ENCODE data around the gene IER2. TPM values are rescaled to one million over a fixed set of nuclear protein-coding genes. Genes with fewer than 3 reads are reported as not detected.
A peak's percentile ranks its signal among the peaks of the same experiment; 100 is the strongest.
"Not testable (repeated sequence)": the region's sequence is repeated elsewhere in the genome, so short reads cannot be mapped to it uniquely, and the experiment has no call there.

Gene IER2
- polyA plus RNA-seq, 1 donor from 2014 or later: 23.3 TPM

GRCh38 chr19:13146763-13147563 is 3.2 kb upstream of the IER2 start:
- H3K79me2 ChIP-seq (replicated peaks; ENCODE audit: insufficient read depth, low read length): peaks cover 4% of the 10 kb centered on the region
- no peak overlapping the region for H3K9ac ChIP-seq (ENCODE audit: low read length)
- H3K27ac ChIP-seq (ENCODE audit: low read length): no peak overlapping the region
- no peak overlapping the region for H2AFZ ChIP-seq (ENCODE audit: low read depth, low read length)
- no peak for TF ChIP-seq EZH2 (IDR thresholded peaks at IDR 0.05; ENCODE audit: borderline replicate concordance, insufficient read depth, low read length, poor library complexity, severe bottlenecking)
- no peak for TF ChIP-seq RAD21 (conservative IDR thresholded peaks at IDR 0.05)
- TF ChIP-seq EP300 (conservative IDR thresholded peaks at IDR 0.05; ENCODE audit: poor library complexity, severe bottlenecking): no peak
- TF ChIP-seq POLR2AphosphoS5 (IDR thresholded peaks at IDR 0.05): no peak
- no peak for TF ChIP-seq CTCF (IDR thresholded peaks at IDR 0.05; ENCODE audit: poor library complexity, severe bottlenecking)
- H3K36me3 ChIP-seq (ENCODE audit: insufficient read depth, low read length): no peaks in the 10 kb centered on the region
- no peaks in the 10 kb centered on the region for H3K27me3 ChIP-seq (ENCODE audit: insufficient read depth, low read depth, low read length)
- H3F3A ChIP-seq (ENCODE audit: insufficient read depth, low read length, poor library complexity, severe bottlenecking): no peaks in the 10 kb centered on the region
- no peak overlapping the region for H3K4me3 ChIP-seq (ENCODE audit: low read length)
- H3K4me2 ChIP-seq (ENCODE audit: low read length): no peak overlapping the region
- H3K9me2 ChIP-seq (ENCODE audit: insufficient read depth, low read length): no peaks in the 10 kb centered on the region
- no peaks in the 10 kb centered on the region for H3K9me3 ChIP-seq (ENCODE audit: low read length)
- H4K20me1 ChIP-seq (ENCODE audit: insufficient read depth): no peaks in the 10 kb centered on the region

DNA sequence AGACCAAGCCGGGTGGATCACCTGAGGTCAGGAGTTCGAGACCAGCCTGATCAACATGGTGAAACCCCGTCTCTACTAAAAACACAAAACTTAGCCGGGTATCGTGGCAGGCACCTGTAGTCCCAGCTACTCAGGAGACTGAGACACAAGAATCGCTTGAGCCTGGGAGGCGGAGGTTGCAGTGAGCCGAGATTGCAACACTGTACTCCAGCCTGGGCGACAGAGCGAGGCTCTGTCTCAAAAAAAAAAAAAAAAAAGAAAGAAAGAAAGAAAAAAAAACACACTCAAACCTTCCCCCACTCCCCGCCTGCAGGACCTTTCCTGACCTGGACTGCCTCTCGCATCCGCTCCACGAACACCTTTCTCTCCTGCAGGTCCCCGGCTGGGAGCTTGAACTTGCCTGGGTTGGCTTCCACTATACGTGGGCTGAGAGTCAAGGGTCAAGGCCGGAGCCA is 1.0 kb upstream of the IER2 start:
- peak overlapping the region; percentile 92 for H3K9ac ChIP-seq (ENCODE audit: low read length)
- peak overlapping the region; percentile 69 for H3K4me2 ChIP-seq (ENCODE audit: low read length)
- not testable (repeated sequence) for H3K36me3 ChIP-seq (ENCODE audit: insufficient read depth, low read length); H4K20me1 ChIP-seq (ENCODE audit: insufficient read depth); H3F3A ChIP-seq (ENCODE audit: insufficient read depth, low read length, poor library complexity, severe bottlenecking); H3K79me2 ChIP-seq (replicated peaks; ENCODE audit: insufficient read depth, low read length); H3K27me3 ChIP-seq (ENCODE audit: insufficient read depth, low read depth, low read length); H3K9me2 ChIP-seq (ENCODE audit: insufficient read depth, low read length); H3K9me3 ChIP-seq (ENCODE audit: low read length)
- H3K27ac ChIP-seq (ENCODE audit: low read length): peak overlapping the region; percentile 96
- peak overlapping the region; percentile 97 for H3K4me3 ChIP-seq (ENCODE audit: low read length)
- peak overlapping the region; percentile 88 for H2AFZ ChIP-seq (ENCODE audit: low read depth, low read length)

GRCh38 chr19:13149628-13150186 is 504 bp upstream of the IER2 start:
- peak overlapping the region; percentile 92 for H3K9ac ChIP-seq (ENCODE audit: low read length)
- H2AFZ ChIP-seq (ENCODE audit: low read depth, low read length): peak overlapping the region; percentile 88
- peak overlapping the region; percentile 96 for H3K27ac ChIP-seq (ENCODE audit: low read length)
- TF ChIP-seq, protein P1, sequence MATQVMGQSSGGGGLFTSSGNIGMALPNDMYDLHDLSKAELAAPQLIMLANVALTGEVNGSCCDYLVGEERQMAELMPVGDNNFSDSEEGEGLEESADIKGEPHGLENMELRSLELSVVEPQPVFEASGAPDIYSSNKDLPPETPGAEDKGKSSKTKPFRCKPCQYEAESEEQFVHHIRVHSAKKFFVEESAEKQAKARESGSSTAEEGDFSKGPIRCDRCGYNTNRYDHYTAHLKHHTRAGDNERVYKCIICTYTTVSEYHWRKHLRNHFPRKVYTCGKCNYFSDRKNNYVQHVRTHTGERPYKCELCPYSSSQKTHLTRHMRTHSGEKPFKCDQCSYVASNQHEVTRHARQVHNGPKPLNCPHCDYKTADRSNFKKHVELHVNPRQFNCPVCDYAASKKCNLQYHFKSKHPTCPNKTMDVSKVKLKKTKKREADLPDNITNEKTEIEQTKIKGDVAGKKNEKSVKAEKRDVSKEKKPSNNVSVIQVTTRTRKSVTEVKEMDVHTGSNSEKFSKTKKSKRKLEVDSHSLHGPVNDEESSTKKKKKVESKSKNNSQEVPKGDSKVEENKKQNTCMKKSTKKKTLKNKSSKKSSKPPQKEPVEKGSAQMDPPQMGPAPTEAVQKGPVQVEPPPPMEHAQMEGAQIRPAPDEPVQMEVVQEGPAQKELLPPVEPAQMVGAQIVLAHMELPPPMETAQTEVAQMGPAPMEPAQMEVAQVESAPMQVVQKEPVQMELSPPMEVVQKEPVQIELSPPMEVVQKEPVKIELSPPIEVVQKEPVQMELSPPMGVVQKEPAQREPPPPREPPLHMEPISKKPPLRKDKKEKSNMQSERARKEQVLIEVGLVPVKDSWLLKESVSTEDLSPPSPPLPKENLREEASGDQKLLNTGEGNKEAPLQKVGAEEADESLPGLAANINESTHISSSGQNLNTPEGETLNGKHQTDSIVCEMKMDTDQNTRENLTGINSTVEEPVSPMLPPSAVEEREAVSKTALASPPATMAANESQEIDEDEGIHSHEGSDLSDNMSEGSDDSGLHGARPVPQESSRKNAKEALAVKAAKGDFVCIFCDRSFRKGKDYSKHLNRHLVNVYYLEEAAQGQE (IDR thresholded peaks at IDR 0.05; ENCODE audit: borderline replicate concordance): no peak
- TF ChIP-seq SMC3 (conservative IDR thresholded peaks at IDR 0.05; ENCODE audit: poor library complexity) (no peak), EZH2 (IDR thresholded peaks at IDR 0.05; ENCODE audit: borderline replicate concordance, insufficient read depth, low read length, poor library complexity, severe bottlenecking) (no peak), CTCF (IDR thresholded peaks at IDR 0.05; ENCODE audit: poor library complexity, severe bottlenecking) (no peak), RAD21 (conservative IDR thresholded peaks at IDR 0.05) (no peak), TAF1 (IDR thresholded peaks at IDR 0.05; ENCODE audit: low read depth) (no peak), POLR2AphosphoS5 (IDR thresholded peaks at IDR 0.05) (no peak), EP300 (conservative IDR thresholded peaks at IDR 0.05; ENCODE audit: poor library complexity, severe bottlenecking) (no peak), MXI1 (conservative IDR thresholded peaks at IDR 0.05; ENCODE audit: poor library complexity, severe bottlenecking) (no peak)
- peaks cover 4% of the 10 kb centered on the region for H3K79me2 ChIP-seq (replicated peaks; ENCODE audit: insufficient read depth, low read length)
- no peaks in the 10 kb centered on the region for H3F3A ChIP-seq (ENCODE audit: insufficient read depth, low read length, poor library complexity, severe bottlenecking)
- no peaks in the 10 kb centered on the region for H3K9me2 ChIP-seq (ENCODE audit: insufficient read depth, low read length)
- no peaks in the 10 kb centered on the region for H4K20me1 ChIP-seq (ENCODE audit: insufficient read depth)
- no peaks in the 10 kb centered on the region for H3K9me3 ChIP-seq (ENCODE audit: low read length)
- peak overlapping the region; percentile 69 for H3K4me2 ChIP-seq (ENCODE audit: low read length)
- peak overlapping the region; percentile 97 for H3K4me3 ChIP-seq (ENCODE audit: low read length)
- H3K27me3 ChIP-seq (ENCODE audit: insufficient read depth, low read depth, low read length): peaks cover 10% of the 10 kb centered on the region
- H3K36me3 ChIP-seq (ENCODE audit: insufficient read depth, low read length): no peaks in the 10 kb centered on the region
